ENCODE results near the gene CTSA. TPM values are rescaled to one million over a fixed set of nuclear protein-coding genes. Genes with fewer than 3 reads are reported as not detected.
A peak's percentile ranks its signal among the peaks of the same experiment; 100 is the strongest.

The CTSA gene
- total and polyA plus RNA-seq, 9 of the 15 experiments (the other 6 are each of a cell fraction or from before 2014, with no cell fraction given) = 8.8 to 61.7 (median 28.3) TPM

- no peak for TF ChIP-seq ZNF668 (CRISPR knock-in tag; IDR thresholded peaks at IDR 0.05)
- no peak for TF ChIP-seq ZEB2 (IDR thresholded peaks at IDR 0.05)
- TF ChIP-seq U2AF2 (optimal IDR thresholded peaks at IDR 0.05; ENCODE audit: low read depth, low read length) = no peak
- TF ChIP-seq ZNF41 (CRISPR knock-in tag; conservative IDR thresholded peaks at IDR 0.05) = no peak
- TF ChIP-seq NR3C1 (CRISPR knock-in tag; IDR thresholded peaks at IDR 0.05) = no peak
- no peak for TF ChIP-seq CHAMP1 (IDR thresholded peaks at IDR 0.05)
- no peak for TF ChIP-seq HCFC1 (IDR thresholded peaks at IDR 0.05; ENCODE audit: low read depth, low read length)
- no peak for TF ChIP-seq SIN3A (IDR thresholded peaks at IDR 0.05; ENCODE audit: borderline replicate concordance in 2 of 2, control insufficient read depth in 1 of 2, low read depth in 2 of 2, low read length in 2 of 2)
- TF ChIP-seq ZNF699 (CRISPR knock-in tag; IDR thresholded peaks at IDR 0.05; ENCODE audit: insufficient replicate concordance) = no peak
- TF ChIP-seq HOXB6 (CRISPR knock-in tag; IDR thresholded peaks at IDR 0.05; ENCODE audit: borderline replicate concordance) = no peak
- TF ChIP-seq GATAD2A (IDR thresholded peaks at IDR 0.05) = no peak
- TF ChIP-seq ZNF316 (IDR thresholded peaks at IDR 0.05) = no peak
- TF ChIP-seq STAT5A (IDR thresholded peaks at IDR 0.05; ENCODE audit: borderline replicate concordance, low read length) = peak; percentile 84
- TF ChIP-seq ZZZ3 (IDR thresholded peaks at IDR 0.05) = no peak
- TF ChIP-seq RUNX1 (IDR thresholded peaks at IDR 0.05; ENCODE audit: low read depth) = peak; percentile 95; the same call in 1 of the 2 replicates
- TF ChIP-seq NFIC (IDR thresholded peaks at IDR 0.05) = peak; percentile 60; the same call in 1 of the 2 replicates
- TF ChIP-seq GMEB1 (CRISPR knock-in tag; IDR thresholded peaks at IDR 0.05) = no peak
- no peak for TF ChIP-seq RBBP5 (IDR thresholded peaks at IDR 0.05; ENCODE audit: borderline replicate concordance, insufficient read depth, low read length, poor library complexity, severe bottlenecking)
- TF ChIP-seq COPS2 (conservative IDR thresholded peaks at IDR 0.05) = no peak
- no peak for TF ChIP-seq GTF3C2 (IDR thresholded peaks at IDR 0.05; ENCODE audit: borderline replicate concordance, extremely low read depth, insufficient read length)
- no peak for TF ChIP-seq DNMT1 (IDR thresholded peaks at IDR 0.05)
Measured at GRCh38 chr20:45935416-45936046, 44.4 kb downstream of the CTSA start (continued).

Data from K562 (cell line).